DND-41 (cell line): Measurements from ENCODE around the gene TMEM198.

Experiments
- ATAC-seq: fragments of 200-7000 bp; cut with Tn5 transposase; 3 replicates; pipeline ENCODE4 v1.9.1; 2021; ENCODE audit warnings: low read depth; ENCODE audit not compliant: insufficient read depth
- DNase-seq: peaks from one replicate; pipeline ENCODE4 v3.0.0-alpha.2; 2020
- H2AFZ ChIP-seq: 2 replicates; pipeline ENCODE4 v1.6.0; 2012; ENCODE audit warnings: low read depth, low read length
- H3K27ac ChIP-seq: 2 replicates; pipeline ENCODE4 v1.5.1; 2012; ENCODE audit warnings: low read length, inconsistent platforms
- H3K27me3 ChIP-seq: fragments of 200-600 bp; sonication (generic); 2 replicates; pipeline ENCODE4 v1.6.0; 2012; ENCODE audit warnings: low read length, mild to moderate bottlenecking, inconsistent platforms; ENCODE audit not compliant: insufficient read depth, poor library complexity
- H3K36me3 ChIP-seq: 2 replicates; pipeline ENCODE4 v1.5.1; 2012; ENCODE audit warnings: low read length, inconsistent platforms; ENCODE audit not compliant: insufficient read depth
- H3K4me1 ChIP-seq: 2 replicates; pipeline ENCODE4 v1.5.1; 2012; ENCODE audit warnings: mild to moderate bottlenecking, low read length; ENCODE audit not compliant: insufficient read depth
- H3K4me2 ChIP-seq: 2 replicates; pipeline ENCODE4 v1.6.0; 2012; ENCODE audit warnings: mild to moderate bottlenecking, moderate library complexity, low read length, inconsistent platforms; ENCODE audit not compliant: insufficient read depth
- H3K4me3 ChIP-seq, 2 experiments: fragments of 200-600 bp in 1 of 2; shearing (Covaris generic) in 1 of 2; 2 replicates each; pipeline ENCODE4 v1.5.1; 2012 to 2016; ENCODE audit warnings: inconsistent platforms in 2 of 2, low read length in 2 of 2, mild to moderate bottlenecking in 2 of 2, low read depth in 1 of 2, moderate library complexity in 1 of 2
- H3K79me2 ChIP-seq: 2 replicates; pipeline ENCODE4 v1.6.0; 2012; ENCODE audit warnings: low read length, inconsistent platforms; ENCODE audit not compliant: insufficient read depth
- H3K9ac ChIP-seq: 2 replicates; pipeline ENCODE4 v1.6.0; 2012; ENCODE audit warnings: low read depth, mild to moderate bottlenecking, inconsistent platforms, low read length, moderate library complexity
- H3K9me3 ChIP-seq: 2 replicates; pipeline ENCODE4 v1.5.1; 2012; ENCODE audit warnings: low read length, moderate library complexity, mild to moderate bottlenecking, inconsistent platforms; ENCODE audit not compliant: insufficient read depth, severe bottlenecking
- H4K20me1 ChIP-seq: 2 replicates; pipeline ENCODE4 v1.6.0; 2012; ENCODE audit warnings: low read length; ENCODE audit not compliant: insufficient read depth
- EZH2 ChIP-seq: IDR thresholded peaks from 3 replicates; pipeline ENCODE4 v1.6.1; 2012; ENCODE audit warnings: borderline replicate concordance, low read depth, mild to moderate bottlenecking, moderate library complexity, low read length, inconsistent platforms; ENCODE audit not compliant: severe bottlenecking
- TF ChIP-seq, protein P1 (sequence below): IDR thresholded peaks from 2 replicates; pipeline ENCODE4 v1.5.1; 2012; ENCODE audit warnings: borderline replicate concordance, low read length, moderate library complexity, mild to moderate bottlenecking; ENCODE audit not compliant: poor library complexity, severe bottlenecking; ENCODE audit errors: extremely low read depth

TMEM198 gene

GRCh38 chr2:219527472-219527871, 16.4 kb upstream of the TMEM198 start:
- DNase-seq = no peak
- H3K27ac ChIP-seq = no peak overlapping the region
- H3K4me1 ChIP-seq = no peaks in the 10 kb centered on the region

GRCh38 chr2:219530048-219530963, 13.5 kb upstream of the TMEM198 start:
- Histone ChIP-seq H3K4me3 (no peak overlapping the region), H3K9me3 (no peaks in the 10 kb centered on the region), H3K9ac (no peak overlapping the region), H3K27ac (no peak overlapping the region), H2AFZ (no peak overlapping the region), H4K20me1 (peaks cover 17% of the 10 kb centered on the region), H3K27me3 (peaks cover 44% of the 10 kb centered on the region), H3K79me2 (no peaks in the 10 kb centered on the region), H3K4me2 (no peak overlapping the region), H3K4me1 (no peaks in the 10 kb centered on the region), H3K36me3 (no peaks in the 10 kb centered on the region)
- TF ChIP-seq, protein P1, sequence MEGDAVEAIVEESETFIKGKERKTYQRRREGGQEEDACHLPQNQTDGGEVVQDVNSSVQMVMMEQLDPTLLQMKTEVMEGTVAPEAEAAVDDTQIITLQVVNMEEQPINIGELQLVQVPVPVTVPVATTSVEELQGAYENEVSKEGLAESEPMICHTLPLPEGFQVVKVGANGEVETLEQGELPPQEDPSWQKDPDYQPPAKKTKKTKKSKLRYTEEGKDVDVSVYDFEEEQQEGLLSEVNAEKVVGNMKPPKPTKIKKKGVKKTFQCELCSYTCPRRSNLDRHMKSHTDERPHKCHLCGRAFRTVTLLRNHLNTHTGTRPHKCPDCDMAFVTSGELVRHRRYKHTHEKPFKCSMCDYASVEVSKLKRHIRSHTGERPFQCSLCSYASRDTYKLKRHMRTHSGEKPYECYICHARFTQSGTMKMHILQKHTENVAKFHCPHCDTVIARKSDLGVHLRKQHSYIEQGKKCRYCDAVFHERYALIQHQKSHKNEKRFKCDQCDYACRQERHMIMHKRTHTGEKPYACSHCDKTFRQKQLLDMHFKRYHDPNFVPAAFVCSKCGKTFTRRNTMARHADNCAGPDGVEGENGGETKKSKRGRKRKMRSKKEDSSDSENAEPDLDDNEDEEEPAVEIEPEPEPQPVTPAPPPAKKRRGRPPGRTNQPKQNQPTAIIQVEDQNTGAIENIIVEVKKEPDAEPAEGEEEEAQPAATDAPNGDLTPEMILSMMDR = peak; percentile 94
- TF ChIP-seq EZH2 = no peak
- DNase-seq (peak; percentile 84), ATAC-seq (peak; percentile 98)

More at GRCh38 chr2:219527472-219527871, 16.4 kb upstream of the TMEM198 start:
- no peak overlapping the region for H3K9ac ChIP-seq
- ATAC-seq = no peak
- H3K4me3 ChIP-seq = no peak overlapping the region
- H3K79me2 ChIP-seq = no peaks in the 10 kb centered on the region
- TF ChIP-seq, protein P1 = no peak
- TF ChIP-seq EZH2 = no peak
- peaks cover 42% of the 10 kb centered on the region for H3K27me3 ChIP-seq
- H3K9me3 ChIP-seq = no peaks in the 10 kb centered on the region
- H3K4me2 ChIP-seq = no peak overlapping the region
- H2AFZ ChIP-seq = no peak overlapping the region
- no peaks in the 10 kb centered on the region for H3K36me3 ChIP-seq
- peaks cover 13% of the 10 kb centered on the region for H4K20me1 ChIP-seq

- Histone ChIP-seq H3K36me3 (no peaks in the 10 kb centered on the region), H4K20me1 (peaks cover 12% of the 10 kb centered on the region; the same call in 1 of the 2 replicates), H3K27me3 (peaks cover 29% of the 10 kb centered on the region), H3K4me2 (no peak overlapping the region), H2AFZ (no peak overlapping the region), H3K4me1 (no peaks in the 10 kb centered on the region), H3K27ac (no peak overlapping the region), H3K9me3 (no peaks in the 10 kb centered on the region), H3K9ac (no peak overlapping the region), H3K4me3 (no peak overlapping the region), H3K79me2 (no peaks in the 10 kb centered on the region)
- no peak for TF ChIP-seq EZH2
- TF ChIP-seq, protein P1 = no peak
- ATAC-seq = no peak
- no peak for DNase-seq
Measured at GRCh38 chr2:219531639-219532377, 12.0 kb upstream of the TMEM198 start.
